GM12878 (cell line): ENCODE results near the gene RBMX. TPM values are rescaled to one million over a fixed set of nuclear protein-coding genes. Genes with fewer than 3 reads are reported as not detected.
"Not testable (repeated sequence)": the region's sequence is repeated elsewhere in the genome, so short reads cannot be mapped to it uniquely, and the experiment has no call there.

Experiments
- ATAC-seq: fragments of 200-7000 bp; cut with Tn5 transposase; 3 replicates; pipeline ENCODE4 v1.9.1; 2020; ENCODE audit warnings: mild to moderate bottlenecking, moderate library complexity
- BruUV-seq: library from RNA; stranded (reverse); fragments of 400-500 nt; replicated peaks from 2 replicates; lab custom pipeline; 2021; lab: Mats Ljungman, UMichigan
- CTCF ChIA-PET: fragments of 300-600 bp; sonication (Branson Sonifier 250); formaldehyde crosslinking; extraction: SDS; loops from one replicate; lab custom pipeline; 2021; ENCODE audit warnings: inconsistent platforms; lab: Yijun Ruan, JAX
- POLR2A ChIA-PET: fragments of 350-600 bp; formaldehyde crosslinking; extraction: SDS; loops from one replicate; lab custom pipeline; 2021; ENCODE audit warnings: inconsistent platforms; lab: Charles Lee
- RAD21 ChIA-PET: fragments of 300-600 bp; sonication (Branson Sonifier 250); formaldehyde crosslinking; loops from one replicate; lab custom pipeline; 2023; ENCODE audit warnings: antibody characterized with exemption; ENCODE audit not compliant: unreplicated experiment; lab: Charles Lee
- SMC1A ChIA-PET: fragments of 300-600 bp; sonication (Branson Sonifier 250); formaldehyde crosslinking; loops from one replicate; lab custom pipeline; 2023; ENCODE audit not compliant: unreplicated experiment, uncharacterized antibody; lab: Charles Lee
- DNase-seq: peaks from one replicate; pipeline ENCODE4 v3.0.0-alpha.2; 2011; ENCODE audit warnings: low read depth, low spot score
- FAIRE-seq: peaks from 3 replicates; lab custom pipeline; 2011; peaks lifted over from hg19 to GRCh38; lab: Jason Lieb, UNC
- H2AFZ ChIP-seq: 2 replicates; pipeline ENCODE4 v1.6.0; 2011; ENCODE audit warnings: low read depth, low read length, control low read depth; ENCODE audit not compliant: control insufficient read depth
- H3K27ac ChIP-seq: 2 replicates; pipeline ENCODE4 v1.5.1; 2011; ENCODE audit warnings: control low read depth; ENCODE audit not compliant: control insufficient read depth, insufficient read depth
- H3K27me3 ChIP-seq, 2 experiments: replicated peaks in 1 of 2; 2 replicates each; pipeline versions ENCODE4 v1.6.0 to v1.6.1; 2011; ENCODE audit warnings: low read length in 1 of 2; ENCODE audit not compliant: control insufficient read depth in 2 of 2, insufficient read depth in 2 of 2
- H3K36me3 ChIP-seq, 2 experiments: 2 replicates each; pipeline ENCODE4 v1.5.1; 2011; ENCODE audit warnings: low read length in 1 of 2; ENCODE audit not compliant: control insufficient read depth in 2 of 2, insufficient read depth in 2 of 2
- H3K4me1 ChIP-seq: 2 replicates; pipeline ENCODE4 v1.6.1; 2011; ENCODE audit warnings: mild to moderate bottlenecking, low read length, moderate library complexity, mixed read lengths; ENCODE audit not compliant: control insufficient read depth, insufficient read depth
- H3K4me2 ChIP-seq: 2 replicates; pipeline ENCODE4 v1.6.0; 2011; ENCODE audit warnings: control low read depth; ENCODE audit not compliant: control insufficient read depth, insufficient read depth
- H3K4me3 ChIP-seq: fragments of 200-600 bp; sonication (generic); 2 replicates; pipeline ENCODE4 v1.5.1; 2016
- H3K79me2 ChIP-seq: 2 replicates; pipeline ENCODE4 v1.6.0; 2011; ENCODE audit warnings: low read length; ENCODE audit not compliant: control insufficient read depth, insufficient read depth
- H3K9ac ChIP-seq: 2 replicates; pipeline ENCODE4 v1.8.0; 2011; ENCODE audit warnings: low read length, control low read depth, mixed read lengths; ENCODE audit not compliant: control insufficient read depth, insufficient read depth
- H3K9me3 ChIP-seq: replicated peaks from 3 replicates; pipeline ENCODE4 v1.5.1; 2011; ENCODE audit warnings: mild to moderate bottlenecking, low read length; ENCODE audit not compliant: control insufficient read depth, insufficient read depth
- H4K20me1 ChIP-seq: 2 replicates; pipeline ENCODE4 v1.6.0; 2011; ENCODE audit not compliant: control insufficient read depth, insufficient read depth
- JUND ChIP-seq: IDR thresholded peaks from 2 replicates; pipeline ENCODE4 v1.6.1; 2012; ENCODE audit warnings: low read depth, mild to moderate bottlenecking, low read length, improper control_type of control experiment, moderate library complexity
- MLLT1 ChIP-seq: fragments of 450-650 bp; IDR thresholded peaks from 2 replicates; pipeline ENCODE4 v1.6.1; 2016; ENCODE audit warnings: mild to moderate bottlenecking
- PBX3 ChIP-seq: IDR thresholded peaks from 2 replicates; pipeline ENCODE4 v1.6.1; 2011; ENCODE audit warnings: mild to moderate bottlenecking, low read depth, low read length, moderate library complexity; ENCODE audit not compliant: insufficient replicate concordance
- PML ChIP-seq: IDR thresholded peaks from 2 replicates; pipeline ENCODE4 v1.6.1; 2012; ENCODE audit warnings: low read length, inconsistent platforms
- RELB ChIP-seq: fragments of 450-650 bp; IDR thresholded peaks from 2 replicates; pipeline ENCODE4 v1.6.1; 2017; ENCODE audit warnings: low read depth, mild to moderate bottlenecking, moderate library complexity
- TBL1XR1 ChIP-seq: IDR thresholded peaks from 2 replicates; pipeline ENCODE4 v1.6.1; 2012; ENCODE audit warnings: low read depth, low read length, improper control_type of control experiment
- WRNIP1 ChIP-seq: IDR thresholded peaks from 2 replicates; pipeline ENCODE4 v1.6.1; 2011; ENCODE audit warnings: low read depth, low read length, improper control_type of control experiment, borderline replicate concordance
- whole genome bisulfite sequencing: methylation state at CpG from one replicate; pipeline ENCODE4 v1.1.6; 2016; ENCODE audit warnings: low lambda C conversion rate; ENCODE audit not compliant: insufficient replicate concordance, insufficient coverage; ENCODE audit errors: missing lambda C conversion rate; 5-methylcytosine and 5-hydroxymethylcytosine counted together
- in situ Hi-C: fragments of 300-500 bp; cut with MboI; formaldehyde crosslinking; loops from 9 replicates; pipeline ENCODE4 v1.14.3; 2018; ENCODE audit warnings: mixed read lengths
- intact Hi-C: fragments of 100-400 bp; cut with micrococcal nuclease; formaldehyde crosslinking; loops from one replicate; pipeline ENCODE4 v1.14.2; 2022; ENCODE audit not compliant: unreplicated experiment
- polyA plus RNA-seq, 11 experiments: library from polyadenylated mRNA; depleted of rRNA in 4 of 11; unstranded in 6 of 11; stranded (reverse) in 5 of 11; fragments of >200 nt; fragmentation: Nextera tagmentation in 4 of 11; fragmentation: Illumina TruSeq in 1 of 11; extraction: Ambion mirVana in 4 of 11; extraction: Trizol in 1 of 11; gene quantifications; 1 replicate in 1 of 11; 2 replicates in 10 of 11; pipeline versions ENCODE4 v1.2.1 to v1.2.3, GENCODE V29; 2011 to 2016; ENCODE audit warnings: inconsistent platforms in 2 of 11, missing spikeins in 2 of 11, low read depth in 1 of 11
- total RNA-seq, 4 experiments: library from RNA; depleted of rRNA in 3 of 4; stranded (reverse); fragments of >200 nt in 3 of 4; fragmentation: Illumina TruSeq in 1 of 4; extraction: Trizol in 1 of 4; gene quantifications; 2 replicates each; pipeline versions ENCODE4 v1.2.1 to v1.2.3, GENCODE V29; 2013 to 2021

RBMX gene
- total and polyA plus RNA-seq, 10 of the 15 experiments (the other 5 are each of a cell fraction or from before 2014, with no cell fraction given) = 252 to 427 (median 288) TPM

GRCh38 chrX:136899221-136899620 is 18.7 kb upstream of the RBMX start:
- FAIRE-seq (no peak), DNase-seq (no peak), ATAC-seq (no peak)
- Histone ChIP-seq H3K9ac (no peak overlapping the region), H3K79me2 (no peaks in the 10 kb centered on the region), H4K20me1 (no peaks in the 10 kb centered on the region), H3K4me3 (no peak overlapping the region), H3K36me3 (no peaks in the 10 kb centered on the region), H3K4me2 (no peak overlapping the region), H3K9me3 (no peaks in the 10 kb centered on the region), H3K27ac (no peak overlapping the region), H3K4me1 (no peaks in the 10 kb centered on the region), H2AFZ (no peak overlapping the region), H3K27me3 (no peaks in the 10 kb centered on the region)
- in situ Hi-C loops (no loop called here), intact Hi-C loops (no loop called here)
- BruUV-seq = no TSS peak
- RAD21 ChIA-PET = no interaction called here
- TF ChIP-seq RELB (no peak), MLLT1 (no peak), WRNIP1 (no peak), PML (no peak), TBL1XR1 (no peak), PBX3 (no peak), JUND (no peak)
- POLR2A ChIA-PET = no interaction called here
- CTCF ChIA-PET = no interaction called here
- SMC1A ChIA-PET = interaction anchor here (0.6 kb wide), 1 partner anchor 26 kb away, joined by 3 read pairs; no protein-coding TSS in a partner anchor
- 84% methylated on average over 1 of the region's 1 CpG for WGBS

- H3K27me3 ChIP-seq, H3K4me2 ChIP-seq, in situ Hi-C loops, ATAC-seq, SMC1A ChIA-PET, intact Hi-C loops, FAIRE-seq, H4K20me1 ChIP-seq, POLR2A ChIA-PET, DNase-seq, H3K79me2 ChIP-seq, H3K4me3 ChIP-seq, H3K4me1 ChIP-seq, H3K9ac ChIP-seq, RAD21 ChIA-PET, H3K27ac ChIP-seq, H3K36me3 ChIP-seq, BruUV-seq, H2AFZ ChIP-seq, CTCF ChIA-PET, H3K9me3 ChIP-seq: not testable (repeated sequence)
- 43% methylated on average over 7 of the region's 7 CpGs for WGBS
Observed at GRCh38 chrX:136898752-136899151, 18.2 kb upstream of the RBMX start.
